GM18508 (cell line): ENCODE measurements around the gene ISY1.
A peak's percentile ranks its signal among the peaks of the same experiment; 100 is the strongest.
"Not testable (repeated sequence)": the region's sequence is repeated elsewhere in the genome, so short reads cannot be mapped to it uniquely, and the experiment has no call there.

Experiments
- ATAC-seq: cut with Tn5 transposase; IDR thresholded peaks from one replicate; pipeline ENCODE4 v1.9.1; 2021; ENCODE audit warnings: moderate number of reproducible peaks; ENCODE audit not compliant: insufficient read depth, unreplicated experiment

Gene ISY1

DNA sequence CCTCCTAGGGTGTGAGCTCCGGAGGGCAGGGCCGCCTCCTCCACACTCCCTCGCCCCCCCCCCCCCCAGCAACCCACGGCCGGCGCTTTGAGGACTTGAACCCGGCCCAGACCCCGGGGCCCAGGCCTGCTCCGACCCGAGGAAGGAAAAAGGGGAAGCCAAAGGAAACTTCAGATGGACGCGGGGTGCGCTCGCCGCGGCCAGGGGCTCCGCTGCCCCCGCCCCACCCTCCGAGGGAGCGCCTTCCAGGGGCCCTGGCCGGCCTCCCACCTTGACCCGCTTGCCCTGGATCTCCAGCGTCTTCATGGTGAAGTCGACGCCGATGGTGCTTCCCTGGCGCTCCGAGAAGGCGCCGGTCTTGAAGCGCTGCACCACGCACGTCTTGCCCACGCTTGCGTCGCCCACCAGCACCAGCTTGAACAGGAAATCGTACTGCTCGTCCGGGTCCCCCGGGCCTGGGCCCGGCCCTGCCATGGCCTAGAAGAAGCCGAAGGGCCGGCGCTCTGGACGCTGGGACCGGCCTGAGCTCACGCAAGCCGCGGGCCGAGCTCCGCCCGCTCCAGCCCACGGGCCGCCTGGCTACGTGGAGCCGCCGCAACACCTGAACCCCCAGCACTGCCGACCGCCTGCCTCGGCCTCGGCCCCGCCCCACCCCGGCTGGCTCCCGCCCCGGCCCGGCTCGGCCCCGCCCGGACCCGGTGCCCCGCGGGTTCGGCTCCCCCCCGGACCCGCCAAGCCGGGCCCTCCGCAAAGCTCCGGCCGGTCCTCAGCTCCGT lies 39.7 kb downstream of the ISY1 start:
- no peak for ATAC-seq

DNA sequence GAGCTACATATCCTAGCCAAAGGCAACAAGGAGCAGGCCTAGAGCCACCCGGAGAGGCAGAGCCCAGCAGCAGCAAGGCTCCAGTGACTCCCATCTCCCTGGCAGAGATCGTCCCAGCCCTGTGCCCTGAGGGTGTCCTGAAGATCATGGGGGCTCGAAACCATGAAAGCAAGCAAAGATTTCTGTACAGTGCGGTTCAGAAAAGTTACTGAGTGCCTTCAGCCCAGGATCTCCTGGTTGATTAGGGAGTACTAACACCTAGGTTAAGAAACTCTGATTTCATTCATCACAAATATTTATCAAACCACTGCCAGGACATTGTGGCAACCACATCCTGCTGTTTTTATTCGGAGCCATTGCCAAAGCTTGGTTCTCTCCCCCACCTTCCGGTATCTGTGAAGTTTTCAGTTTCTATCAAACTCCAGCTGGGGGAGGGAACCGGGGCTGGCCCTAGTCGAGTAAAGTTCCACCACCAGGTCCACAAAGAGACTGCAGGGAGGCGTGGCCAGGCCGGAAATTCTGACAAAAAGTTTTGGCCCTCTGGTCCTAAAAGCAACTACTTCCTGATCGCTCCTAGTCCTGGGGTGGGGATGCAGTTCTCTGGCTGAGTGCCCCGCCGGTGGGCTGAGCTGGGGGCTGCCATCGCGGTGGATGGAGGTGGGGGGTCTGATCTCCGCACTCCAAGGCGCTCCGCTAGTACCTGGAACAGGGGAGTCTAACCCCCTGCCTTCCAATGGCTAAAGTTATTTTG lies 40.4 kb downstream of the ISY1 start:
- ATAC-seq: peak; percentile 52

DNA sequence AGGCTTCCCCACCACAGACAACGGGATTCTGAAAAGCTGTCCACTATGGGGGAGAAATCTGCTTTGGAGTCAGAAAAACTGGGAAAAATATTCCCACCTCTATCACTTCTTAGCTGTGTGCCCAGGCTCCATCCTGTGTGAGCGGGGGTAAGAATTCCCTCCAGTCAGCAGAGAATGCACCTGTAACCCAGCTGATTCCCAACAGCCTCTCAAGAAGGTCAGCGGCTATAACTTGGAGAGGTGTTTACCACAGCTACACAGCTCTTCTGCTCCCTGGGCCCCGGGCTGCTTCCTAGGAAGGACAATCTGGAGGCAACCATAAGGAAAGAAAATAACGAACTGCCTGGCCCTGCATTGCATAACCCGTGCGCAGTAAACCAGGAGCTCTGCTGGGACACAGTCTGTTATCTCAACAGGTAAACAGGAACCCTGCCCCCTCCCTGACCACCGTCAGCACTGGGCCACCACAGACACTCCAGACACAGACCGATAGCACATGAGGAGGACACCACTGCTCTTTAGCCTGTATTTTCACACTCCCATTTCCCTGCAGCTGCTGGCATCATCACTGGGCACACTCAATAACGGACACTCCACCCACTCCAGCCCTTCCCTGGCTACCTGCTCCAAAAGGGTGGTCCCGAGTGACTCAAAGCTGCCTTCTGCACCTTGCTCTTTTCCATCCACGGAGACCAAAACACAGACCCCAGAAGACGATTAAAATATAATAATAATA lies 41.3 kb downstream of the ISY1 start:
- no peak for ATAC-seq

DNA sequence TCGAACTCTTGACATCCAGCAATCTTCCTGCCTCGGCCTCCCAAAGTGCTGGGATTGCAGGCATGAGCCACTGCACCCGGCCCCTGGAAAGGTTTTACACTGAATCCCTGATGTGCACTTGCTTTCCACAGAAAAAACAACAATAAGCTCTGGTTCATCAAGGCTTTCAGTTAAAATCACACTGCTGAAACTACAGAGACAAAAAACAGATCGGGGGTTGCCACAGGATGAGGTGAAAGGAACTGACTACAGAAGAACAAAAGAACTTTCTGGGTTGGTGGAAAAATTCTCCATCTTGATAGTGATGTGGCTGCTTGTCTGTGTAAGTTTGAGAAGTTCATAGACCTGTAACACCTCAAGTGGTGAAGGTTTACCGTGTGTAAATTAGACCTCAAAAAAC lies 42.1 kb downstream of the ISY1 start:
- ATAC-seq: no peak

DNA sequence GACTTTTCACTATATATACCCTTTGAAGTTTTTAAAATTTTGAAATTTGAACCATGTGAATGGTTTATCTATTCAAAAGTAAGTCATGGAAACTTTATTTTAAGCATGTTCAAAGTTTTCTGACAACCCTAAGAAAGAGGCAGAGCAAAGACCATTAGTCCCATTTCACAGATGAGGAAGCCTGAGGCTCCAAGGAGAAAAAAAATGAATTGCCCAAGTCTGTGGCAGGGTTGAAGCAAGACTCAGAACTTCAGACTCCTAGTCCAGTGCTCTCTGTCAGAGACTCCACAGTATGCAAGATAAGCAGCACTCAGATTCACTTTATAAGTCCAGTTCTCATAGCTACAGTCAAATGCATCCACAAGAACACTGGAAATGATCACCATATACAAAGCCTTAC lies 43.7 kb downstream of the ISY1 start:
- ATAC-seq: no peak

DNA sequence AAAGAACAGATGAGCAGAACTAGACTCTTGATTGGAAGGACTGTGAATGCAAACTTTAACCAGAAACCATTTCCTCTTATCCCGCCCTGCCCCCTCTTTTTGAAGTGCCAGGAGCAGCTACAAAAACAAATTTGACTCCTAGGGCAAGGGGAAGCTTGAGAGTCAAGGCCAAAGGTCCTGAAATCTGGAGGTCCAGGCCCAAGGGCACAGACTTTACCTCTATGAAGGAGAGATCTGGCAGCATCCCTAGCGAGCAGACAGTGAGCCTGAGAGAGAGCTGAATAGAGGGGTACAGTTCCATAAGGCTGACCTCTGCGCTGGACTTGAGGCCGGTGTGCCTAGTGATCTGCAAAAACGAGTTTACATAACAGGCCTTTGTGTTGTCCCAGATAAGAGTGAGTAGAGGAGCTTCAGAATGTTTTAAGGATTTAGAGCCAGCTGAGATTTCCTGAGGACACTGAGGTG lies 44.3 kb downstream of the ISY1 start:
- no peak for ATAC-seq

DNA sequence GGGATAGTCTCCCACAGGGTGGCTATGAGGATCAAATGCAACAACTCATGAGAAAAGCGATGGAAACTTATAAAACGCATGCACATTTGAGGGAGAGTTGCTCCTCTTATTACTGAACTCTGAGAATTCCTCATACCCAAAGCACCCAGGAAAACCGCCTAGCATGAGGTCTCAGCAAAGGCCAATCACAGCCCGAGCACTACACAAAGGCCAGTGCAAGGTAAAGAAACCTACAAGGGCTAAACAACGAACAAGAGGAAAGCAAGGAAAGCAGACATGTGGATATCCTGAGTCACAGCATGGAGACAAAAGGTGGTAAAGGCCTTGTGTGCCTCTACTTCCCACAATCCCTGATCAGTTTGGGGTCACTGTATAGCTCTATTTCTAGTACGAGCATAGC lies 46.4 kb downstream of the ISY1 start:
- ATAC-seq: no peak

DNA sequence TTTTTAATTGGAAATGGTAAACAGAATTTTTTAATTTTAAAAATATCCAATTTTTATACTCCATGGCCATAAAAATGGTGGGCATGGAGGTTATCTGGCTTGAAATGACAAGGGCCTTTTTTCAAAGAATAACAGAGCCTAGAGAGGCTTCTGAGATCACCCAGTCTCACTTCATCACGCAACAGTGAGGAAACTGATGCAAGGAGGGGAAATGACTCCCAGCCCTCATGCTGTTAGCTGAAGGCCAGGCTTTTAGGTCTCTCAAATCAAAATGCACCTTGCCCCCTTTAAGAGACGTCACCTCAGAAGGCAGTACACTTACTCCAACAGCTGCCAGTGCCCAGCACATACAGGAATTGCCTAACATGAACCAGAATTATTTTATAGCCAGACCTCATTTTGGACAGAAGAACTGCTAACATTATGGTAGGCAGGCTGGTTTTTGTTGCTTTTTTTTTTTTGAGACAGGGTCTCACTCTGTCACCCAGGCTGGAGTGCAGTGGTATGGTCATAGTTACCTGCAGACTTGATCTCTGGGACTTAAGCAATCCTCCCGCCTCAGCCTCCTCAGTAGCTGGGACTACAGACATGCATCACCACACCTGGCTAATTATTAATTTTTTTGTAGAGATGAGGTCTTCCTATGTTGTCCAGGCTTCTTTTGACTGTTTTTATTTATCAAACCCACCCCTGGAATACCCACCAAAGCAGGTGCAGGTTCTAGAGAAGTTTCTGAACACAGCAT lies 48.4 kb downstream of the ISY1 start:
- no peak for ATAC-seq

DNA sequence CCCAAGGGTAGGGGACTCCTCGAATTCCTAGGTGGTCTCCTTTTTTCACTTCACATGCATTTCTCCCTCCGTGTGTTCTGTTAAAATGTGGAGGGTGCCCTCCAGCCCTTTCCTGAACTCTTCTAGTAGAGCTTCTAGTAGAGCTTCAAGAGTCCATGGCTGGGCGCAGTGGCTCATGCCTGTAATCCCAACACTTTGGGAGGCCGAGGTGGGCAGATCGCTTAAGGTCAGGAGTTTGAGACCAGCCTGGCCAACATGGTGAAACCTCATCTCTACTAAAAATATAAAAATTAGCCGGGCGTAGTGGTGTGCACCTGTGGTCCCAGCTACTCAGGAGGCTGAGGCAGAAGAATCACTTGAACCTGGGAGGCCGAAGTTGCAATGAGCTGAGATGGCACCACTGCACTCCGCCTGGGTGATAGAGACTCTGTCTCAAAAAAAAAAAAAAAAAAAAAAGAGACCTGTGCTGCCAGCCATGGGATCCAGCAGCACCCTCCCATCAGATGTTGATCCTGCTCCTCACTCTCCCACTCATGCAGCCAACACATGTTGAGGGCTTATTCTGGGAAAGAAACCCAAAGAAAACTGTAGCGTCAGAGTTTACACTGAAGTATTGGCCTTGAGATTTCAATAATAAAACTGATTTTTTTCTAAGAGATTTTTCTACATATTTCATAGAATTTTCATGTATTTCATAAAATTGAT lies 49.6 kb downstream of the ISY1 start:
- ATAC-seq: not testable (repeated sequence)

DNA sequence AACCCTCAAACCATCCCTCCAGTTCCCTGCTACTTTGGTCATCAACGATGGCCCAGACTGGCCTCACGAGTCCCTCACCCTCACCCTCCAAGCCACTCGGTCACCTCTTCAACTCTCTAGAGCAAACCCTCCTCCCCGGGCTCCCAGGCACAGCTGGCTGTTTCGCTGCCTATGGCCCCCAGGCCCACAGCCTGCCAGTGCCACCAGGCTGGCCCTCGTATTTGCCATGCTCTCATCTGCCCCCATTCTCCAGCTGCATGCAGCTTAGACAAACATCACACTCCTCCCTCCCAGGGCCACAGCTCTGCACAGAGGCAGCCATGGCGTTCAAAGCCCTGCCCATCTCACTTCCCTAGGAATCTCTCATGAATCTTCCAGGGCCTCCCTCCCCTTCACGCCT lies 53.1 kb downstream of the ISY1 start:
- no peak for ATAC-seq

DNA sequence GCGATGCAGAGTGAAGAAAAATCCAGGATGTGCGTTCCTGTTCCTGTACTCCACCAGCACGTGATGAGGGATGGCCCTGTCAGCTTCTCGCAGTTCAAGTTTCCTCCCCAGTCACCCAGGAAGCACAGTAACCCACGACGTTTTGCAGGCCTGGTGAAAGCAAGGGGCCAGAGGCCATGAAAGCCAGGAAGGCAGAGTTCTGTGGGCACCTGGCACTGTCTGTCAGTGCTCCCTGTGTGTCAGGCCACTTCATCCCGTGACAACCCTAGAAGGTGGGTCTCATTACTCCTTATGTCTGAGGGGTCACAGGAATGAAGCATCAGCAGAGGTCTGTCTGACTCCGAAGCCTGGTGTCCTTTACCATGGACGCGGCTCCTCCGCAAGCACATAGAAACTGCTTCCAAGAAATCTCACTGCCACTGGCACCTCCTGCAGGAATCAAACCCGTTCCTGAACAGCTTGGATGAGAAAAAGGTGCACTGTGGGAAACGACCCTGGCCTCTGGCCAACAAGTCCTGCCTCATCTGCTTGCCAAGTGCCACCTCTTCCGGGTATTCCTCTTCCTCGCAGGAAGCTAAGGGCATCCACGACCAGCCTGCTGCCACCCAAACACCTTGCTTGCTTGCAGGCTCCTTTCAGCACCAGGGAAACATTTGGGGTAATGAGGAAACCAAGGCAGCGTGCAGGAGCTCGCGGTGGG lies 53.8 kb downstream of the ISY1 start:
- ATAC-seq: no peak

DNA sequence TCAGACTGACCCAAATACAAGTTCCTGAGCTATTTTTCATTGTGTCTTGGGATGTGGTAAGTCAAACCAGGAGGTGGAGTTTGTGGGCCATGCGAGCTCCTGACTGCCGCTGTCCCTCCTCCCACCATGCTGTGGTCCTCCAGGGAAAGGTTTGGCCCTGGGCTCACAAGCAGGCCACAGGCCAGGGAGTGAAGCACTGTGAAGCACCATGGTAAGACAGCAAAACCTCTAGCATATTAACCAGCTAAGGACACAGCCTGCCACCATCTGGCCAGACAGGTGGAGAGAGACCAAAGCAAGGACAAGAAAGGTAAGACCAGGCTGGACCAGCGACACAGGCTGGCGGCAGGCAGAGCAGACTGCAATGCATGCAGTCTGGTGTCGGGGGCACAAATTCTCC lies 54.5 kb downstream of the ISY1 start:
- no peak for ATAC-seq

DNA sequence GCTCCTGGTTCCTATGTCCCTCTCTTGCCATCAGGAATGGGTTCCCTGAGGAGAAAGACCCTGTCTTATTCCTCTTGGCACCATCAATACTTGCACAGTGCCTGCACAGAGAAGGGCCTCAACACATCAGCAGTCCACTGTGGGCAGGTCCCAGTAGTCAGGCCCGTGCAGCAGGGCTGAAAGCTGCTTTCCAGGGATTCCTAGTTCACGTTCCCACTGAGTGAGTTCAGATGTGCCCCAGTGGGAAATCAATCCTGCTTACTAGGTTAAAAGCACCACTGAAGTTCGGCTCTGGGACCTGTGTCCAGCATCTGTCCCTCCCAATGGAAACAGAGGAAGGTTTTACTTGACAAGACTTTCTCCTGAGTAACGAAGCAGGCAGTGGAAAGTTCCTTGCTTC lies 55.0 kb downstream of the ISY1 start:
- ATAC-seq: no peak

DNA sequence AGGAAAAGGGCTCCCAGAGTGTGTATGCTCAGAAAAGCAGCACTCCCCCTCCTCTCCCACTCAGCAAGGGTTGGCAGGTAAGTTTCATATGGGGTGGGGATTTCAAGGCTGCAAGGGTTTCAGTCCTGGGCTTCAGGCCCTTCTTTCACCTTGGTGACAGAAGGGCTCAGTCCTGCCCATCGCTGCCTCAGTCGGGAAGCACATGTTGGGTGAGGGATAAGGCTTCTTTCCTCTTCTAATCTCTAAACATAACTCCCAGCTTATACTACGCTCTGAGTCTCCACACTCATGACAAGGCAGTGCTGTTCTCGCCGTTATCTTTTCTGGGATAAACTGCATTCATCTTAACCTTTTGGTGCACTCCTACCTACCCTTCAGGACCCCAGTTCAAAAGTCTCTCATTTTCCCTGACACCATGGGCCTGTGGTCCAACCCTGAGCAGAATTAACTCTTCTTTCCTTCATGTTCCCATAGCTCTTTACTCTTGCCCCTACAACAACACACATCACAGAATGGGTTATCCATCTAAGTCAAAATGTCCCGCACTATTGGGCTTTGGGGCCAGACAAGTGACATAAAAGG lies 56.3 kb downstream of the ISY1 start:
- no peak for ATAC-seq

DNA sequence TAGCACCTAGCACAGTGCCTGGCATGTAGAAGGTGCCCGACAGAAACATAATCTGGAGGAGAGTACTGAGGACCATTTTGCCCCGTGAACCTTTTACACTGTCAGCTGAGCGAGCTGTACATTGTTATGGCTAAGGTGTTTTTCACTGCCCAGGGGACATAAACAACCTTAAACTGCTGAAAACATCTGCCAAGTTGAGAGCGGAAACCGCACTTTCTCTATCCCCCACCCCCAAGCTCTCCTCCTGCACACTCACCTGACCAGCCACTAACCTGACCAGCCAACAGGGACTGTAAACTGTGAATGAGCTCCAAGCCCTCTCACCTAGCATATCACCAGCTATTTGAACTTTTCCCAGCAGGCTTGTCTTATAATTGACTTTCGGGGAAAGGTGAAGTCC lies 56.8 kb downstream of the ISY1 start:
- ATAC-seq: no peak

DNA sequence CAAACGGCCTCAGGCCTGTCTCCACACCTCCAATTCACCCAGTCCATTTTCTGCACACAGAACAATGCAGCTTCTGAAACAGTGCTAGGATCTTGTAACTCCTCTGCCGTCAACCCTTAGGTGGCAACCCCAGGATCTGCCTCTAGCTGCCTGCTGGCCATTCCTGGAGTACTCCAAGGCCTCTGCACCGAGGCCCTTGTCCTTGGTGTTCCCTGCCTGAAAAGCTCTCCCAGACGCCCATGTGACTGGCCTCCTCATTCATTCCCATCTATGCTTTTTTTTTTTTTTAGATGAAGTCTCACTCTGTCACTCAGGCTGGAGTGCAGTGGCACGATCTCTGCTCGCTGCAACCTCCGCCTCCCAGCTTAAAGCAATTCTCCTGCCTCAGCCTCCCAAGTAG lies 57.6 kb downstream of the ISY1 start:
- ATAC-seq: no peak

DNA sequence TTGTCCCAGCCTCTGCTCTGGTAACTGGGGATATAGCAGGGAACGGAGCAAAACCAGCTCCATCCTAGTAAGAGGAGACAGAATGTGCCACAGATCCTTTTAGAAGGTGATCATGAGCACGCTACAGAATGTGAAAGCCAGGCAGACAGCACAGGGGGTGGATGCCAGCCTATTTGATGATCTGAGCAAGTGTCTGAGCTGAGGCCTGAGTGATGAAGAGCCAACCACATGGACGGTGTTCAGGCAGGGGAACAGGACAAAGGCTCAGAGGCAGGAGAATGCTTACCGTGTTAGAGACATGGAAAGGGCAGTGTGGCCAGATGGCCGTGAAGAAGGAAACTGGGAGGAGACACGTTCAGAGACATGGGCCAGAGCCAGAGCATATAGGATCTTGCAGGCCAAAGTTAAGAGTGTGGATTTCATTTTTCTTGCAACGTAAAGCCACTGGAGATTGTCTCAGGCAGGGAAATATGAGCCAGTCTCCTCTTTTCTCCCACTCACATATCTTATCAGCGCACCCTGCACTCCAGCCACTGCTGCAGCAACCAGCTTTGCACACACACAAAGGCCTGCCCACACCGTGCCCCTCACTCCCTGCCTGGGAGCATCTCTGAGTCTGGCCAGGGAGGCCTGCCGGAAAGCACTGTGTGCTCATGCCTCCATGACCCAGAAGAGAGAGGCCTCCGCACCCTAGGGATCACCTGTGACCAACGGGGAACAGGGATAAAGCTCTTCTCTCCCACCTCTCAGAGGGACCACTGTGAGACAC lies 59.3 kb downstream of the ISY1 start:
- no peak for ATAC-seq

DNA sequence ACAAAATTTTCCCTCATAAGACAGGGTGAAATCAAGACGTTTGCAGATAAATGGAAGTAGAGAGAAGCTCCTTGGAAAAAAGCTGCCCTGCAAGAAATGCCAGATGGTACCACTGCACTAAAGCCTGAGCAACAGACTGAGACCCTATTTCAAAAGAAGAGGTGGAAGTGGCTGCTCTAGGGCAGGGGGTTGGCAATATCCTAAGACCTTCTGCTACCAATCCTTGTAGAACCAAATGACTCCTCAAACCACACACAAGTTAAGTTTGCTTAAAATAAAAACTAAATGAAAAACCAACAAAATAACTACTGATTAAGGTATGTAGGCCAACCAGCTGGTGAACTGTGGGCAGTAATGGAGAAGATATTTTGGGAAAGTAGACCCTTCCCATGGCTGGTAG lies 60.6 kb downstream of the ISY1 start:
- no peak for ATAC-seq
